Epithelial cell of proximal tubule (primary cell): ENCODE results near the gene TMEM125. TPM values are rescaled to one million over a fixed set of nuclear protein-coding genes. Genes with fewer than 3 reads are reported as not detected.

ENCODE experiments used
- DNase-seq: peaks from one replicate; pipeline ENCODE4 v3.0.0-alpha.2; 2011; ENCODE audit warnings: low read depth
- H3K4me3 ChIP-seq: 2 replicates; pipeline ENCODE4 v1.5.1; 2011; ENCODE audit warnings: low read depth, mild to moderate bottlenecking, low read length
- total RNA-seq: library from RNA; depleted of rRNA; stranded (reverse); fragments of >200 nt; gene quantifications from 2 replicates; pipeline ENCODE4 v1.2.3, GENCODE V29; 2015
- TF ChIP-seq, protein P1 (sequence below): conservative IDR thresholded peaks from 2 replicates; pipeline ENCODE4 v1.5.1; 2012; ENCODE audit warnings: low read depth, mild to moderate bottlenecking, low read length

The TMEM125 gene
- total RNA-seq, 1 donor from 2014 or later, result 7.0 TPM

- H3K4me3 ChIP-seq, result no peak overlapping the region
- TF ChIP-seq, protein P1, sequence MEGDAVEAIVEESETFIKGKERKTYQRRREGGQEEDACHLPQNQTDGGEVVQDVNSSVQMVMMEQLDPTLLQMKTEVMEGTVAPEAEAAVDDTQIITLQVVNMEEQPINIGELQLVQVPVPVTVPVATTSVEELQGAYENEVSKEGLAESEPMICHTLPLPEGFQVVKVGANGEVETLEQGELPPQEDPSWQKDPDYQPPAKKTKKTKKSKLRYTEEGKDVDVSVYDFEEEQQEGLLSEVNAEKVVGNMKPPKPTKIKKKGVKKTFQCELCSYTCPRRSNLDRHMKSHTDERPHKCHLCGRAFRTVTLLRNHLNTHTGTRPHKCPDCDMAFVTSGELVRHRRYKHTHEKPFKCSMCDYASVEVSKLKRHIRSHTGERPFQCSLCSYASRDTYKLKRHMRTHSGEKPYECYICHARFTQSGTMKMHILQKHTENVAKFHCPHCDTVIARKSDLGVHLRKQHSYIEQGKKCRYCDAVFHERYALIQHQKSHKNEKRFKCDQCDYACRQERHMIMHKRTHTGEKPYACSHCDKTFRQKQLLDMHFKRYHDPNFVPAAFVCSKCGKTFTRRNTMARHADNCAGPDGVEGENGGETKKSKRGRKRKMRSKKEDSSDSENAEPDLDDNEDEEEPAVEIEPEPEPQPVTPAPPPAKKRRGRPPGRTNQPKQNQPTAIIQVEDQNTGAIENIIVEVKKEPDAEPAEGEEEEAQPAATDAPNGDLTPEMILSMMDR, result no peak
- DNase-seq, result no peak
Observed at GRCh38 chr1:43243299-43243698, 26.5 kb upstream of the TMEM125 start.

GRCh38 chr1:43246466-43247213, 23.1 kb upstream of the TMEM125 start:
- TF ChIP-seq, protein P1, result no peak
- DNase-seq, result no peak
- no peak overlapping the region for H3K4me3 ChIP-seq

DNA sequence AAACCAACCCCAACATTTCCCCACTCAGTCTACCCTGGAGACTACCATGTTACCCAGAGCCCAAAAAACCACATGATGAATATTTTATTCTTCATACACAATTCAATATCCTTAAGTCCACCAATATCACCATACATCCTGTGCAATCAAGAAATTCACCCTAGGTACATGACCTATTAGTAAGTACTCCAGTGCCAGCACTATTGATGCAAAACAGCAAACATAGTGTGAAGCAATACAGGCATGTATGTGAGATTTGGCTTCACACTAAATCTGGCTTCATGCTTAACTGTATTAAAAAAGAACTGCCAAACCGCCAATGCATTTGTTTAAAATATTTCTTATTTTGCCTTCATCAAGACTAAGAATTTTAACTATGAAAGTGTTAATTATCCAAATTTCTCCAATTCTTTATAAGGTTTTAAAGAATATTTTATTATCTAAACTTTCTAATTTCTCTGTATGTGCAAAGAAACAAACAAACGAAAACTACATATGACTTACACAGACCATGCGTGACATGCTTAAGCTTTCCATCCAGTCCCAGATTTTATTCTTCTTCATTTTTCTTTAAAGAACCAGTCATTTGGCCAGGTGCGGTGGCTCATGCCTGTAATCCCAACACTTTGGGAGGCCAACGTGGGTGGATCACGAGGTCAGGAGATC, 22.4 kb upstream of the TMEM125 start:
- DNase-seq, result no peak
- TF ChIP-seq, protein P1, result no peak
- no peak overlapping the region for H3K4me3 ChIP-seq

DNA sequence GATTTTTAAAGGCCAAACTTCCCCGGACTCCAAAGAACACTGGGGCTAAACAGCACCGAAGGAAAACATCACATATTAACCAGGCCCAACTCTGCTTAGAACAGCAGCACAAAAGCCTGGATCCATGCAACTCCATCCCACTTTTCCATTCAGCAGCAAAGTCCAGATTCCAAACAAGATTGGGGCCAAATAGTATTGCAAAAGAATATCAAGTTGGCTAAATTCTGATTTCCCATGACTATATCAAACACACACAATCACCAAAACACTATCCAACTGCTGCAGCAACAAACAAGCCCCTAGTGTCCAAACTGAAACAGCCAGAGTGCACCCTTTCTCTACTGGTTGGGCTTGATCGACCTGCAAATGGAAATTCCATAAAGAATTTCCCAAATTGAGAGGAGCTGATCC, 19.4 kb upstream of the TMEM125 start:
- no peak for DNase-seq

GRCh38 chr1:43251024-43251423, 18.8 kb upstream of the TMEM125 start:
- no peak for DNase-seq
- no peak overlapping the region for H3K4me3 ChIP-seq
- TF ChIP-seq, protein P1, result no peak

More for the DNA sequence above, 19.4 kb upstream of the TMEM125 start:
- no peak overlapping the region for H3K4me3 ChIP-seq
- TF ChIP-seq, protein P1, result no peak

DNA sequence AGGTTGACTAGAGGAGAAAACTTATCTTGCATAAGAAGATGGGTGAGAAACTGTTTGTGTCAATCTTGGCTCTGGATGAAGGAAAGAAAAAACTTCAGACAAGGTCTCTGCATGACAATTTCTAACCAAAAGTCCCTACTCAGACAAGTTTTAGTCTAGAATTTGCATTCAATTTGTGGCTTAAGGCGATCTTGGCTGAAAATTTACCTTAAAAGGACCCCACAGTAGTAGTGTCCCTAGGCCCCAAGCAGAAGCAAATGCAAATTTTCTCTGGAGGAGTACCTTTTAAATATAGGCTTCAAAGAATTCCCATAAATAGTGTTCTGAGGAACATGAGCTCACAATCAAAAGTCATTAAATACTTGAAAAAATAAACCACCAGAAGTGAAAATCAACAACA, 17.6 kb upstream of the TMEM125 start:
- no peak overlapping the region for H3K4me3 ChIP-seq
- TF ChIP-seq, protein P1, result no peak

More for the DNA sequence above, 17.6 kb upstream of the TMEM125 start:
- DNase-seq, result no peak
